Measurements from ENCODE around the gene ADGRF4.

GRCh38 chr6:47714802-47715201 lies 16.4 kb downstream of the ADGRF4 start:
- no peak for TF ChIP-seq POLR2AphosphoS5 (IDR thresholded peaks at IDR 0.05; ENCODE audit: insufficient read depth, low read depth, low read length)
- no peak for TF ChIP-seq POLR2A (IDR thresholded peaks at IDR 0.05; ENCODE audit: low read depth, low read length)
- TF ChIP-seq CTCF (IDR thresholded peaks at IDR 0.05; ENCODE audit: extremely low read depth in 1 of 2, insufficient read depth in 1 of 2, low read depth in 1 of 2, low read length in 2 of 2): no peak

Measured in endothelial cell of umbilical vein (primary cell).